Suppressor macrophage treated with lipopolysaccharide for 1 hour (primary cell): Measurements from ENCODE around the gene DTNB.
"Not testable (repeated sequence)": the region's sequence is repeated elsewhere in the genome, so short reads cannot be mapped to it uniquely, and the experiment has no call there.

ENCODE experiments used
- DNase-seq, 3 donors: peaks; one replicate each; pipeline ENCODE4 v3.0.0-alpha.2; 2020 to 2022

The DTNB gene

DNA sequence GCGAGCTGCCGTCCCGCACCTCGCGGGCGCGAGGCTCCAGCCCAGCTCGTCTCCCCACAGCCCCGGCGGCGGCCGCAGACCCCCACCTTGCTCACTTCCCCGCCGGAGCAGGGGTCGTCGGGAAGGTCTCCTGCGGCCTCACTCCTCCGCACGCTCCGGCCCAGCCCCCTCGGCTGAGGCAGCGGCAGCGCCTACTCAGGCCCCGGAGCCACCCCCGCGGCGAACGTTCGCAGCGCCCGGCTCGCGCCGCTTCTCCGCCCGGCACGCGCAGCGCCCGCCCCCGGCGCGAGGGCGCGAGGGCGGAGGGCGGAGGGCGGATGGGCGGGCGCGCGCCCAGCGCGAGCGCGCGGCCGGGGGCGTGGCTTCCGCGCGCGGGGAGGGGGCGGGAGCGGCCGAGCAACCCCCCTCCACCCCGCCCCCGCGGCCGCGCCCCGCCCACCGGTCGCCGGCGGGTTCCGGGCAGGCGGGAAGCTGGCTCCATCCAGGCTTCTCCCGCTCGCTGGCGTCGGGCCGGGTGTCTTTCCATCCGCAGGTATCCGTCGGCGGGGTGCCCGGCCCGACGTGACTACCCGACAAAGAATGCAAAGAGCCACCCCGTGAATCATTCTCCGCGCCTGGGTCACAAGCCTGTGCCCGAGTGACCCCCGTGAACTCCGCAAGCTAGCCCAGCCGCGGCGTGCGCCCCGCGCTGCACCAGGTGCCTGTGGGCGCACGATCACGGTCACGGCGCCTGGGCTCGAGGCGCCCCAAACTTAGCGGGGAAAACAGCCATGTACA lies at the start of gene DTNB:
TSS of gene DTNB (minus strand) at position 278 of the 777 bp plus-strand sequence. CDS start 20,917 bp downstream, outside the sequence.
- peak; percentile 76 to 94 (median 87) for DNase-seq

GRCh38 chr2:25722224-25722623 lies 48.8 kb upstream of the DTNB start:
- no peak for DNase-seq

GRCh38 chr2:25720575-25720974 lies 47.2 kb upstream of the DTNB start:
- DNase-seq = no peak

DNA sequence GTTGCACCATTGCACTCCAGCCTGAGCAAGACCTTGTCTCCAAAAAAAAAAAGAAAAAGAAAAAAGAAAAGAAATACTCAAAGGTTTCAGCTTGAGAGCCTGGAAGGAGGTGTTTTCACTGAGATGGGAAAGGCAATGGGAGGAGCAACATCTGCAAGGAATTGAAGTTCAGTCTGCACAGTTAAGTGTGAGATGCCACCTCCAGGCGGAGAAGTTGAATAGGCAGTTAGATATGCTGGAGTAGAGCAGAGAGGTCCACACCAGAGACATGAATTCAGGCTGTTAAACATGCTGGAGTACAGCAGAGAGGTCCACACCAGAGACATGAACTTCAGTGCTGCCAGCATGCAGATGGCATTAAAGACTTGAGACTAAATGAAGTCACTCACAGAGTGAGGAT lies 41.4 kb upstream of the DTNB start:
- no peak for DNase-seq

- DNase-seq = peak in 1 of 3 donors; percentile 17
Observed at GRCh38 chr2:25712455-25712854, 39.1 kb upstream of the DTNB start.

DNA sequence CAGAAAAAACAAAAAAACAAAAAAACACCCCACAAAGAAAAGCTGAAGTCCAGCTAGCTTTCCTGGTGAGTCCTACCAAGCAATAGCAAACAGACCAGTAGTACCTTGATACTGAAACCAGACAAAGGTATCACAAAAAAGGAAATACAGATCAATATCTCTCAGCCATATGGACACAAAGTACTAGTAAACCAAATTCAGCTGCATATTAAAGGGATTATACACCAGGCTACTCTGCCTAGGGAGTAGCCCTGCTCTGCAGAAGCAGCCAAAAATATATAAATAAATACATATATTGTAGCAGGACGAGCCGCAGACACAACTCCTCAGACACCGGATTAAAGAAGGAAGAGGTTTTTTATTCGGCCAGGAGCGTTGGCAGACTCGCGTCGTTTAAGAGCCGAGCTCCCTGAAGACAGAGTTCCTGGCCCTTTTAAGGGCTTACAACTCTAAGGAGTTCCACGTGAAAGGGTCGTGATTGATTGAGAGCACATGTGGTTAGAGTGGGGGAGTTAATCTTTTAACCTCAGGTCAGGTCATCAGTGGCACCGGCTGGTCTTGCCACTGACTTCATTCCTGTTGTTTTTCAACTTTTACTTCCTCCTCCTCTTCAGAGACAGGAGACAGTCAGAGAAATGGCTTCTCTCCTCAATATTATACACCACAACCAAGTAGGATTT lies 38.4 kb upstream of the DTNB start:
- peak; percentile 7 to 33 (median 23) for DNase-seq

DNA sequence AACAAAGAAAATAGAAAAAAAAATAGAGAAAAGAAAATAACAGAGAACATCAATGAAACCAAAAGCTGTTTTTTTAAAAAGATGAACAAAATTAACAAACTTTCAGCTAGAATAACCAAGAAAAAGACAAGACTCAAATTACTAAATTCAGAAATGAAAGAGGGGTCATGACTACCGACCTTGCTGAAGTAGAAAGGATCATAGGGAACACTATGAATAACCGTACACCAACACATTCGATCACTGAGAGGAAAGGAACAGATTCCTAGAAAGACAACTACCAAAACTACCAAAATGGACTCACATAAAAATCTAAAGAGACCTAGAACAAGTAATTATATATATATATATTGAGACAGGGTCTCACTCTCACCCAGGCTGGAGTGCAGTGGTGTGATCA lies 37.4 kb upstream of the DTNB start:
- no peak for DNase-seq

GRCh38 chr2:25709349-25709748 lies 36.0 kb upstream of the DTNB start:
- no peak for DNase-seq

GRCh38 chr2:25707927-25708590 lies 34.7 kb upstream of the DTNB start:
- DNase-seq = no peak

- not testable (repeated sequence) for DNase-seq
Observed at GRCh38 chr2:25705575-25705974, 32.2 kb upstream of the DTNB start.

- peak in 1 of 3 donors; percentile 13 for DNase-seq
Observed at GRCh38 chr2:25701801-25702200, 28.4 kb upstream of the DTNB start.

- peak; percentile 34 to 63 (median 47) for DNase-seq
Observed at GRCh38 chr2:25700221-25700660, 26.9 kb upstream of the DTNB start.

GRCh38 chr2:25699216-25699615 lies 25.8 kb upstream of the DTNB start:
- peak in 1 of 3 donors; percentile 7 for DNase-seq

DNA sequence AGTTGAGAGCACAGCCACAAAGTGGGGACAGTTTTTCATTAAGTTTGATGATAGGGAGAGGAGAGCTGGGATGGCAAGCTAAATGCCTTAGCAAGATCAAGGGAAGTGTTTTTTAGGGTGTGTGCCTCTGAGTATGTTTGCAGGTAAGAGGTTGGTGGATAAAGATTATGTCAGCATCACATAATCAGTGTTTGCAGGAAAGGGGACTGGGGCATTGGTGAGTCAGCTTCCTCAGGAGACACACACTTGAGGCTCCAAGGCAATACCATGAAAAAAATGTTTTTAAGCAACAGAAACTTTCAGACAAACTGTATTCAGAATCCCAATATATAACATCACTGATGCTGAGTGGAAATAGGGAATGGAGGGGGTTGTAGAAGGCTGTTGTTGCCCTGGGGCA lies 25.4 kb upstream of the DTNB start:
- DNase-seq = peak in 1 of 3 donors; percentile 18

DNA sequence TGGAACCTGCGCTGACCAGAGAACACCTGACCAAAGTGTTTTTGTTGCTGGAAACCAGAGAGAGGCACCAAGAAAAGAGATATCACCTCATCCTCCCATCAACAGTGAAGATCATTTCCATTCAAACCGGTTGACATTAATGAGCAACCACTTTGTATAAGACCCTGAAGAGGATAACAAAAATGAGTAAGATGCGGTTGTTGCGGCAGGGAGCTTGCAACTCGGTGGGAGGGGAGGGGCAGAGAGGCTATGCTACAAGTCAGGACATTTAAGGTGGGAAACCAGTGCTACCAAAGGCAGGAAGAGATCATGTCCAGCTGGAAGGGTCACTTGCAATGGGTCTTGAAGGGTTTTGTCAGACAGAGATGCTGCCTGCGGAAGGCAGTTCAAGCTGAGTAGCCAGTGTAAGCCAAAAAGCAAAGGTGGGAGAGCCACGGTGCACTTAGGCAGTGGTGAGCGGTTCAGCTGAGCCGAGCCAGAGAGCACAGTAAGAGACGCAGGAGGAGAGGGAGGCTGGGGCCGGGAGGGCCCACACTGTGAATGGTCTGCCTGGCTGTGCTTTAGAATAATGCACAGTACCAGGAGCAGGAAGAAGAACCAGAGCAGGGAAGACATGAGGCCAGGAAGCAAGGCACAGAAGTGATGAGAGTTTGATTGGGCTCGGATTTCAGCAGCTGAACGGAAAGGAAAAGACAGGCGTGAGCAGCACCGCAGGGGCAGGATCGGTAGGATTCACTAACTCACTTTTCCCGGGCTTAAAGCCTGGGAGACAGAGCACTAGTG lies 24.4 kb upstream of the DTNB start:
- DNase-seq = peak in 1 of 3 donors; percentile 13

DNA sequence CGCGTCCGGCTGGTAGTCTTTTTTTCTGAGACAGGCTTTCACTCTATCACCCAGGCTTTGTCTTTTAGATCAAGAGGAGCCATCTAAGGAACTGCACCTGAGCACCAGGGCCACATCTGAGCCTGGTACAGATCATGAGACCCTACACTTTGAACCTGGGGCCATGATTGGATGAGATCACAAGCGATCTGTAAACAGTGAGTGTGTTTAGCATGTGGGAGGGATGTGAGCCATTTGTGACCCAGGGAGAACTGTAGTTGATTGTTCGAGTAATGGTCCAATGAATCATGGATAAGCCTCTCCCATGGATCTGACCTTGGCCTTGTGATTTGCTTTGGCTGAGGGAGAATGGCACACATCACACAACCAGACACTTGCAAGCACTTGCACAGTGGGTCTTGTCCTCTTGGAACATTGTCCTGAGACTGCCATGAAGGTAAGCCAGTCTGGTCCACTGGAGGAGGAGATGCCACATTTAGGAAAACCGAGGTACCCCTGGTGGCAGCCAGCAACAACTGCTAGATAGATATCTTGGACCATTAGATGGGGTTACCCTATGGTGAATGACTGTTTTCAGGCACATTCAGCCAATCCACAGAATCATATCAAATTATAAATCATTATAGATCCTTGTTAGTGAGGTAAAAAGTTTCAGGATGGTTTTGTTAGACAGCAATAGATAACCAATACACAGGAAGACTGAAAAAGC lies 19.5 kb upstream of the DTNB start:
- no peak for DNase-seq

DNA sequence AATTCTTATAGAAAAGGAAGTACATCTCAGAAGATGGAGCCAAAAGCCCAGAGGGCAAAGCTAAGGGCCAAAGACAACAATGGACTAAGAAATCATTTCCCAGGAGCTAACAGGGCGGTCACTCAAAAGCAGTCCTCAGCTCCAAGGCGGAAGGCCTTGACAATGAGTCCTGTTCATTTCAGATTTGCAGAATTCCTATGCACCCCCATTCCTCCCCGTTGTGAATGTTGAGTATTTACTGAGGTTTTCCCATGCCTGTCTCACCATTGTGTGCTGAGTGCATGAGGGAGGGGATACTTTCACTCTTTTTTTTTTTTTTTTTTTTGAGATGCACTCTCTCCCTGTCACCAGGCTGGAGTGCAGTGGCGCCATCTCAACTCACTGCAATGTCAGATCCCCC lies 18.8 kb upstream of the DTNB start:
- DNase-seq = no peak

DNA sequence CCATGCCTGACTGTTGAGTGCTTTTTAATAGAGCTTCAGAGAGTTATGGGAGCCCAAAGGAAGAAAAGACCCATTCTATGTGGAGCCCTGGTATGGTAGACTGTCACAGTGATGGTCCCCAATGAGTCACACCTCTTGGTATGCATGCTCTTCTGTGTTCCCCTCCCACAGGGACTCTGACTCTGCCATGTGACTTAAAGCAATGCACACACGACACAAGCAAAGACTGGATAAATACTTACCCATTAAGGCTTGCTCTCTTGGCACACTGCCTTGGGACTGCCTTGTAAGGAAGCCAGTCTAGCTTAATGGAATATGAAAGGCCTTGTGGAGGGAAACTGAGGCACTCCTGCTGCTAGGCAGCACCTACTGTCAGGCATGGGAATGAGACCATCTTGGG lies 16.7 kb upstream of the DTNB start:
- DNase-seq = peak; percentile 18 to 49 (median 32)

GRCh38 chr2:25688236-25688635 lies 14.9 kb upstream of the DTNB start:
- no peak for DNase-seq

- DNase-seq = no peak
Observed at GRCh38 chr2:25685741-25686140, 12.4 kb upstream of the DTNB start.

DNA sequence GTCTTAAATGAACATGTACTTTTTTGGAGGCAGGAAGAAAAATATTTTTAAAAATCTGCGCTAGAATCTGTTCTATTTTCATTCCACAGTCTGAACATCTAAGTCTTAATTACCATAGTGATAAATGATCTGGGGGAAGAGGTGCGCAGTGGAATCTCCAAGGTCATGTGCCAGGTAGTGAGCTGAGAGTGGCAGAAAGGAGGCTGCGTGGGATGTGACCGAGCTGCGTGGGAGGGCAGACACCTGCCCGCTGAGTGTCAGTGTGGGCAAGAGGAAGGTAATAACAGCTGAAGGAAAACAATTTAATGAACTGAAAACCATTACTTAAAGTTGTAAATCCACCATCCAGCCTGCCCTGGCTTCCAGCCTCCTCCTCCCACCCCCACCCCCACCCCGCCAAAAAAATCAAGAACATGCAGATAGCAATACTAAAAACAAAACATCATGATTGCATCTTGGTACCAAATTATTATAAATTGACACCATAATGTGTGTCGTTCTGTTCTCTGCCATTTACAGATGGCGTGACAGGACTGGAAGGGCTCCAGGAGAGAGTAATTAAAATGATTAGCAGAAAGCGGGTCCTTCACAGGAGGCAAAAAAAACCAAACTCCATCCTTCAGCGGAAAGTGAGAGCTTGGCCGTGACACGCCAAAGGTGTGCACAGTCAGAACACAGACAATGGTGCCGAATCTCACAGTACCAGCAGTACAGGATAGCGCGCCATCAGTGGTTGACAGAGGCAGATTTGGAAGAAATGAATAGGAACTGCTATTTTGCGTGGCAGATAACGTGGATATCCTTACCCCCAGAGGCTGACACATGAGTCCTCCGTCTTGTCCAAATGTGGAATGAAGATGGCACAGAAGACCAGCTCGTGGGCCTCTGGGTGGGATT lies 11.4 kb upstream of the DTNB start:
- DNase-seq = no peak
